ENCODE measurements around the gene SHISA6.

- no peak for TF ChIP-seq CTCF (IDR thresholded peaks at IDR 0.05; ENCODE audit: insufficient read depth, low read depth, low read length)
- no peak for TF ChIP-seq EZH2 (IDR thresholded peaks at IDR 0.05; ENCODE audit: insufficient read depth, low read length)
Observed at GRCh38 chr17:11332706-11333105, 91.7 kb downstream of the SHISA6 start.

All from astrocyte (in vitro differentiated cells and primary cell).